ENCODE measurements around the gene LHFPL3. TPM values are rescaled to one million over a fixed set of nuclear protein-coding genes. Genes with fewer than 3 reads are reported as not detected.
"Not testable (repeated sequence)": the region's sequence is repeated elsewhere in the genome, so short reads cannot be mapped to it uniquely, and the experiment has no call there.

Gene LHFPL3
- total and polyA plus RNA-seq, 2 donors (not counting 1 experiment from before 2014, with no cell fraction given): not detected

- no peak for DNase-seq (ENCODE audit: low read depth in 2 of 2)
- no peaks in the 10 kb centered on the region for H3K79me2 ChIP-seq (ENCODE audit: control insufficient read depth, insufficient read depth, low read length)
- no peaks in the 10 kb centered on the region for H4K20me1 ChIP-seq (ENCODE audit: control insufficient read depth, extremely low read depth, insufficient read depth, low read length)
- no peaks in the 10 kb centered on the region for H3K27me3 ChIP-seq (ENCODE audit: control insufficient read depth, insufficient read depth, low read length)
- no peaks in the 10 kb centered on the region for H3K36me3 ChIP-seq (ENCODE audit: control insufficient read depth, insufficient read depth, low read length)
- H3K9ac ChIP-seq (ENCODE audit: insufficient read depth, low read length): no peak overlapping the region
- H3K4me2 ChIP-seq (ENCODE audit: extremely low read depth, insufficient read depth, low read length): no peak overlapping the region
- no peak overlapping the region for H2AFZ ChIP-seq (ENCODE audit: low read length)
- H3K4me1 ChIP-seq (ENCODE audit: control insufficient read depth, extremely low read depth, insufficient read depth, low read length): no peaks in the 10 kb centered on the region
- H3K27ac ChIP-seq (ENCODE audit: insufficient read depth, low read length): no peak overlapping the region
- H3K4me3 ChIP-seq (replicated peaks in 1 of 4; ENCODE audit: control extremely low read depth in 1 of 4, insufficient read depth in 1 of 4, low read depth in 3 of 4, low read length in 4 of 4): no peak overlapping the region
- no peaks in the 10 kb centered on the region for H3K9me3 ChIP-seq (ENCODE audit: control insufficient read depth, insufficient read depth, low read depth, low read length)
- no peak for TF ChIP-seq EZH2 (IDR thresholded peaks at IDR 0.05; ENCODE audit: low read length, missing control alignments)
- TF ChIP-seq CTCF (conservative IDR thresholded peaks at IDR 0.05 in 1 of 2, IDR thresholded peaks at IDR 0.05 in 1 of 2; ENCODE audit: low read depth in 1 of 2, low read length in 2 of 2): no peak
Measured at GRCh38 chr7:104700336-104700735, 371.9 kb downstream of the LHFPL3 start.

GRCh38 chr7:104721027-104721426, 392.6 kb downstream of the LHFPL3 start:
- H3K27ac ChIP-seq (ENCODE audit: insufficient read depth, low read length); H2AFZ ChIP-seq (ENCODE audit: low read length); H3K36me3 ChIP-seq (ENCODE audit: control insufficient read depth, insufficient read depth, low read length); H3K4me2 ChIP-seq (ENCODE audit: extremely low read depth, insufficient read depth, low read length); H4K20me1 ChIP-seq (ENCODE audit: control insufficient read depth, extremely low read depth, insufficient read depth, low read length); H3K27me3 ChIP-seq (ENCODE audit: control insufficient read depth, insufficient read depth, low read length); DNase-seq (ENCODE audit: low read depth in 2 of 2); H3K4me1 ChIP-seq (ENCODE audit: control insufficient read depth, extremely low read depth, insufficient read depth, low read length); H3K79me2 ChIP-seq (ENCODE audit: control insufficient read depth, insufficient read depth, low read length); H3K9me3 ChIP-seq (ENCODE audit: control insufficient read depth, insufficient read depth, low read depth, low read length); H3K4me3 ChIP-seq (replicated peaks in 1 of 4; ENCODE audit: control extremely low read depth in 1 of 4, insufficient read depth in 1 of 4, low read depth in 3 of 4, low read length in 4 of 4); H3K9ac ChIP-seq (ENCODE audit: insufficient read depth, low read length): not testable (repeated sequence)

- Histone ChIP-seq H4K20me1 (ENCODE audit: control insufficient read depth, extremely low read depth, insufficient read depth, low read length) (no peaks in the 10 kb centered on the region), H3K36me3 (ENCODE audit: control insufficient read depth, insufficient read depth, low read length) (no peaks in the 10 kb centered on the region), H3K9ac (ENCODE audit: insufficient read depth, low read length) (no peak overlapping the region), H3K79me2 (ENCODE audit: control insufficient read depth, insufficient read depth, low read length) (no peaks in the 10 kb centered on the region), H3K4me2 (ENCODE audit: extremely low read depth, insufficient read depth, low read length) (no peak overlapping the region), H3K9me3 (ENCODE audit: control insufficient read depth, insufficient read depth, low read depth, low read length) (no peaks in the 10 kb centered on the region), H3K27ac (ENCODE audit: insufficient read depth, low read length) (no peak overlapping the region), H2AFZ (ENCODE audit: low read length) (no peak overlapping the region), H3K27me3 (ENCODE audit: control insufficient read depth, insufficient read depth, low read length) (no peaks in the 10 kb centered on the region), H3K4me3 (replicated peaks in 1 of 4; ENCODE audit: control extremely low read depth in 1 of 4, insufficient read depth in 1 of 4, low read depth in 3 of 4, low read length in 4 of 4) (no peak overlapping the region), H3K4me1 (ENCODE audit: control insufficient read depth, extremely low read depth, insufficient read depth, low read length) (no peaks in the 10 kb centered on the region)
- DNase-seq (ENCODE audit: low read depth in 2 of 2): no peak
- no peak for TF ChIP-seq CTCF (conservative IDR thresholded peaks at IDR 0.05 in 1 of 2, IDR thresholded peaks at IDR 0.05 in 1 of 2; ENCODE audit: low read depth in 1 of 2, low read length in 2 of 2)
- no peak for TF ChIP-seq EZH2 (IDR thresholded peaks at IDR 0.05; ENCODE audit: low read length, missing control alignments)
Measured at GRCh38 chr7:104723001-104723400, 394.6 kb downstream of the LHFPL3 start.

Measured in fibroblast of lung (primary cell).